HUES48 (cell line): ENCODE data around the gene S100A16.

ENCODE experiments used
- H3K27ac ChIP-seq: one replicate; pipeline ENCODE4 v1.7.0; 2013; ENCODE audit warnings: low read depth, low read length, inconsistent platforms
- H3K27me3 ChIP-seq: 2 replicates; pipeline ENCODE4 v1.6.1; 2013; ENCODE audit warnings: mild to moderate bottlenecking, low read length; ENCODE audit not compliant: control insufficient read depth, insufficient read depth
- H3K36me3 ChIP-seq: 2 replicates; pipeline ENCODE4 v1.6.1; 2013; ENCODE audit warnings: low read length; ENCODE audit not compliant: control insufficient read depth, insufficient read depth
- H3K4me1 ChIP-seq: 2 replicates; pipeline ENCODE4 v1.6.1; 2013; ENCODE audit warnings: mild to moderate bottlenecking, low read length; ENCODE audit not compliant: control insufficient read depth, insufficient read depth
- H3K4me3 ChIP-seq: 2 replicates; pipeline ENCODE4 v1.5.1; 2013; ENCODE audit warnings: mild to moderate bottlenecking, low read depth, low read length
- H3K9ac ChIP-seq: 2 replicates; pipeline ENCODE4 v1.6.1; 2013; ENCODE audit warnings: mild to moderate bottlenecking, low read depth, low read length, moderate library complexity
- H3K9me3 ChIP-seq: 2 replicates; pipeline ENCODE4 v1.6.1; 2013; ENCODE audit warnings: low read length; ENCODE audit not compliant: control insufficient read depth, insufficient read depth

Gene S100A16

GRCh38 chr1:153612755-153613331, at the start of gene S100A16:
TSS of gene S100A16 (minus strand) at chr1:153613137. CDS start at chr1:153608151, 4,986 bp downstream.
- Histone ChIP-seq H3K36me3 (no peaks in the 10 kb centered on the region), H3K27ac (no peak within 1 kb of the TSS), H3K9ac (no peak within 1 kb of the TSS), H3K4me3 (peak within 1 kb of the TSS; percentile 41; the same call in 1 of the 2 replicates), H3K27me3 (no peaks in the 10 kb centered on the region), H3K4me1 (peaks cover 34% of the 10 kb centered on the region), H3K9me3 (no peaks in the 10 kb centered on the region)

- H3K9ac ChIP-seq: no peak overlapping the region
- H3K4me3 ChIP-seq: no peak overlapping the region
- H3K4me1 ChIP-seq: peaks cover 5% of the 10 kb centered on the region
- no peak overlapping the region for H3K27ac ChIP-seq
- no peaks in the 10 kb centered on the region for H3K27me3 ChIP-seq
- peaks cover 72% of the 10 kb centered on the region for H3K36me3 ChIP-seq
- no peaks in the 10 kb centered on the region for H3K9me3 ChIP-seq
These were observed 49.3 kb upstream of the S100A16 start for GRCh38 chr1:153662269-153662668.

- Histone ChIP-seq H3K4me1 (peaks cover 5% of the 10 kb centered on the region), H3K9ac (no peak overlapping the region), H3K4me3 (no peak overlapping the region), H3K36me3 (peaks cover 61% of the 10 kb centered on the region), H3K27ac (no peak overlapping the region), H3K9me3 (no peaks in the 10 kb centered on the region), H3K27me3 (no peaks in the 10 kb centered on the region)
These were observed 48.3 kb upstream of the S100A16 start for GRCh38 chr1:153661111-153661708.

GRCh38 chr1:153659656-153660055, 46.7 kb upstream of the S100A16 start:
- peaks cover 45% of the 10 kb centered on the region for H3K36me3 ChIP-seq
- no peak overlapping the region for H3K27ac ChIP-seq
- H3K4me3 ChIP-seq: peak overlapping the region; percentile 100

GRCh38 chr1:153659175-153659534, 46.2 kb upstream of the S100A16 start:
- peak overlapping the region; percentile 100 for H3K4me3 ChIP-seq
- no peaks in the 10 kb centered on the region for H3K27me3 ChIP-seq
- H3K27ac ChIP-seq: peak overlapping the region; percentile 95
- peaks cover 40% of the 10 kb centered on the region for H3K36me3 ChIP-seq
- no peaks in the 10 kb centered on the region for H3K9me3 ChIP-seq
- peak overlapping the region; percentile 91; the same call in 1 of the 2 replicates for H3K9ac ChIP-seq
- H3K4me1 ChIP-seq: peaks cover 5% of the 10 kb centered on the region

More at GRCh38 chr1:153659656-153660055, 46.7 kb upstream of the S100A16 start:
- no peak overlapping the region for H3K9ac ChIP-seq
- H3K27me3 ChIP-seq: no peaks in the 10 kb centered on the region
- peaks cover 5% of the 10 kb centered on the region for H3K4me1 ChIP-seq
- no peaks in the 10 kb centered on the region for H3K9me3 ChIP-seq

- Histone ChIP-seq H3K9ac (peak within 1 kb of the TSS; percentile 91), H3K36me3 (peaks cover 35% of the 10 kb centered on the region), H3K4me3 (peak within 1 kb of the TSS; percentile 100), H3K27me3 (no peaks in the 10 kb centered on the region), H3K4me1 (peaks cover 5% of the 10 kb centered on the region), H3K9me3 (no peaks in the 10 kb centered on the region), H3K27ac (peak within 1 kb of the TSS; percentile 95)
These were observed 45.6 kb upstream of the S100A16 start, which contains the start of gene SNAPIN for GRCh38 chr1:153658400-153659174. TSS of gene SNAPIN (plus strand) at chr1:153658703. CDS start at chr1:153658744, 41 bp downstream.

GRCh38 chr1:153655333-153655732, 42.4 kb upstream of the S100A16 start:
- H3K9me3 ChIP-seq: no peaks in the 10 kb centered on the region
- no peak overlapping the region for H3K4me3 ChIP-seq
- H3K36me3 ChIP-seq: peaks cover 4% of the 10 kb centered on the region; the same call in 1 of the 2 replicates
- no peak overlapping the region for H3K27ac ChIP-seq
- no peak overlapping the region for H3K9ac ChIP-seq
- H3K4me1 ChIP-seq: peaks cover 5% of the 10 kb centered on the region
- no peaks in the 10 kb centered on the region for H3K27me3 ChIP-seq

- no peaks in the 10 kb centered on the region for H3K9me3 ChIP-seq
- no peaks in the 10 kb centered on the region for H3K4me1 ChIP-seq
- no peaks in the 10 kb centered on the region for H3K36me3 ChIP-seq
- H3K9ac ChIP-seq: no peak overlapping the region
- no peak overlapping the region for H3K4me3 ChIP-seq
- no peak overlapping the region for H3K27ac ChIP-seq
- H3K27me3 ChIP-seq: no peaks in the 10 kb centered on the region
These were observed 40.0 kb upstream of the S100A16 start for GRCh38 chr1:153652805-153653500.

- Histone ChIP-seq H3K9me3 (no peaks in the 10 kb centered on the region), H3K9ac (no peak overlapping the region), H3K36me3 (no peaks in the 10 kb centered on the region), H3K4me3 (no peak overlapping the region), H3K27me3 (no peaks in the 10 kb centered on the region), H3K27ac (no peak overlapping the region), H3K4me1 (no peaks in the 10 kb centered on the region)
These were observed 38.8 kb upstream of the S100A16 start for GRCh38 chr1:153651771-153652170.

- H3K9me3 ChIP-seq: no peaks in the 10 kb centered on the region
- no peaks in the 10 kb centered on the region for H3K4me1 ChIP-seq
- H3K4me3 ChIP-seq: no peak overlapping the region
- no peak overlapping the region for H3K27ac ChIP-seq
- no peaks in the 10 kb centered on the region for H3K27me3 ChIP-seq
- H3K9ac ChIP-seq: no peak overlapping the region
- peaks cover 19% of the 10 kb centered on the region for H3K36me3 ChIP-seq
These were observed 36.9 kb upstream of the S100A16 start for GRCh38 chr1:153649863-153650235.
